ENCODE results near the gene CDK14.
"Not testable (repeated sequence)": the region's sequence is repeated elsewhere in the genome, so short reads cannot be mapped to it uniquely, and the experiment has no call there.

Gene CDK14

GRCh38 chr7:91135703-91136430 lies 539.7 kb downstream of the CDK14 start:
- no peak for DNase-seq

DNA sequence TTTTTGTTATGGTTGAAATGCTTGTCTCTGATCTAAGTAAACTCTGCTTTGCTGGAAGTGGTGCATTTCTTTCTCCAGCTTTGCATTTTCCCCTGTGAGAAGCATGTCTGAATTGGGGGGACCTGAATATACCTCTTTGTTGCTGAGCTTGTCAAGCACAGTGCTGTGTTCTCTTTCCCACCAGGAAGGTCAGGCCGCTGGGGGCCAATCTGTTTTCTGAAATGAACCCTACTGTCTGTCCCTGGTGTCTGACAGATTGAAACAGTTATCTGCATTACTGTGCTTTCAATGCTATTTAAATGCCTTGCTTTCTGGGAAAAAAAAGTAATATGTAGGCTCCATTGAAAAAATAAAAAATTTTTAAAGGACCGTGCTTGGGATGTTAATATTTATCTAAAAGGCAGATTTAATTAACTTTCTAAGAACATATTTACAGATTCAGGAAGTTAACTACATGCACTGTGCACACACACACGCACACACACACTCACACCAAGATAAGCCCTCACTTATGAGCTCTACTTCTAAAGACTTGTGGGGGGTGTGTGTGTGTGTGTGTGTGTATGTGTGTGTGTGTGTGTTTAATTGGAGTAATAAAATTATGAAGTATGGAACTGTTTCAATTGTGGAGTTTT lies 541.1 kb downstream of the CDK14 start:
- DNase-seq: no peak

GRCh38 chr7:91137788-91138368 lies 541.8 kb downstream of the CDK14 start:
- DNase-seq: no peak

- no peak for DNase-seq
These were observed 544.2 kb downstream of the CDK14 start for GRCh38 chr7:91140286-91140685.

DNA sequence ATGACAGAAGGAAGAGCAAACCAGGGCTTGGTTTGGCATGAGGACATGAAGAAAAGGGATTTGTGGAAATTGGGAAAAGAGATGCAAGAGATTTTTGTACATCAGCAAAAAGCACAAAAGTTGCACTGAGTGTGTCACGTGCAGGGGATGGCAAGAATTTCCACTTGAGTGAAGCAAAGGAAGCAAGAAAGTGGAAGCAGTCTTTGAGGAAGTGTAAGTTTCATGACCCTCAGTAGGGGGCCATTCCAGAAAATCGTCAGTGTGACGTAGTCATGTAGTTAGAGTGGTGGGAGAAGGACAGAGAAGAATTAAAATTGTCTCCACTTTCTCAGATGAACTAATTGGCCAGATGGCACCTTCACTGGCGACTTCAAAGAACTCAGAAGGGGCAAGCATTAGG lies 544.9 kb downstream of the CDK14 start:
- no peak for DNase-seq

- no peak for DNase-seq
These were observed 546.6 kb downstream of the CDK14 start for GRCh38 chr7:91142743-91143142.

DNA sequence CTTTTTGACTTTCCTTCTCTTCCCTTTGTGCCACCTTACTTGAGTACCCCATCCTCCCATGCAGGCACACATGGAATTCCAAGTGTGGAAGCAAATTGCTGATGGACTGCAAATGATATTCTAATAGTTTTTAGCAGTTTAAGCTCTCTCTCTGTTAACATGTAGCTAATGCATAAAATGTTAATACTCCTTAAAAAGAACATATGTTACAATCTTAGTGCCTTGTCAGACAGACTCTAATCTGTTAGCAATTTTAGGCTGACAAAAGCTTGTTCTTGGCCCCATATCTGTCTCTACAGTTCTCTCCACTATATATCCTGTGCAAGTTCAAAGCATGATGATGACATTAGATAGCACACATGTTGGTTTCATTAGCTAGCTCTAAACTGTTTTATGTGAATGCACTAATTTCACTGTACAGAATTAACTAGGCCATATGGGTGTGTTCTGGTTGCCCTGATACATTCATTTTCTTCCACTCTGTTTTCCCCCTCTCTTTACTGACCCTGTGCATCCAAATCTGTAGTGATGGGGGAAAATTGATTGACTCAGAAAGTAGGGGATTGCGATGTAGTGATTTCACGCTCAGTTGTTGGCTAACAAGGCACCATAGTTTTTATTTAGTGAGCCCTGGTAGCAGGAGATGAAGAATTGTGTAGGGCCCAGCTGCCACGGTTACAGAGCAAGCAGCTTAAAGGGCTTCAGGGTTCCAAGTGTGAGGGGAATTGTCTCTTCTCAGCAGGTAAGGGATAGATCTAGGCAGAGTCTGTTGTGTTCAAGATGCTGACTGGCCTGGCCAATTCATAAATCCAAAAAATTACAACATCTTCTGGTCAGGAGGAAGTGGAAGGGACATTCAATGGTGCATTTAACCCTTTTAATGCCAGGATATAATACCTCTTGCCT lies 553.5 kb downstream of the CDK14 start:
- no peak for DNase-seq

- DNase-seq: no peak
These were observed 555.8 kb downstream of the CDK14 start for GRCh38 chr7:91151916-91152315.

- no peak for DNase-seq
These were observed 560.4 kb downstream of the CDK14 start for GRCh38 chr7:91156316-91157185.

- no peak for DNase-seq
These were observed 561.6 kb downstream of the CDK14 start for GRCh38 chr7:91157579-91158320.

DNA sequence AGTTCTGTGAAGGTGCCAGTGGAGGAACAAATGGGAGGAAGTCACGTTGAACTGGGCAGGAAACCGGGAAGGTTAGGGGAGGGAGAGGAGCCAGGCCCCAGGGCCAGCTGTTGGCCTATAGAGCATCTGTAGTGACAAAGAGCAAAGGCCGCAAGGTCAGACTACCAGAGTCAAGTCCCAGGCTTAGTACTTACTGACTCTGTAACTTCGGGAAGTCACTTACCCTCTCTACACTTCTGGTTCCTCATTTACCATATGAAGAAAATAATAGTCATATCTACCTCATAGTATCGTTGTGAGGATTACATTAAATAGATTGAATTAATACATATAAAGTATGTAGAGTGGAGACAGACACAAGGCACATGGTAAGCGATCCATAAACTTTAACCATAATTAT lies 566.3 kb downstream of the CDK14 start:
- DNase-seq: no peak

- DNase-seq: no peak
These were observed 568.4 kb downstream of the CDK14 start for GRCh38 chr7:91164506-91164905.

- DNase-seq: no peak
These were observed 569.1 kb downstream of the CDK14 start for GRCh38 chr7:91165006-91165845.

- no peak for DNase-seq
These were observed 569.7 kb downstream of the CDK14 start for GRCh38 chr7:91165846-91166230.

- no peak for DNase-seq
These were observed 573.0 kb downstream of the CDK14 start for GRCh38 chr7:91168871-91169829.

- no peak for DNase-seq
These were observed 573.7 kb downstream of the CDK14 start for GRCh38 chr7:91169830-91170191.

DNA sequence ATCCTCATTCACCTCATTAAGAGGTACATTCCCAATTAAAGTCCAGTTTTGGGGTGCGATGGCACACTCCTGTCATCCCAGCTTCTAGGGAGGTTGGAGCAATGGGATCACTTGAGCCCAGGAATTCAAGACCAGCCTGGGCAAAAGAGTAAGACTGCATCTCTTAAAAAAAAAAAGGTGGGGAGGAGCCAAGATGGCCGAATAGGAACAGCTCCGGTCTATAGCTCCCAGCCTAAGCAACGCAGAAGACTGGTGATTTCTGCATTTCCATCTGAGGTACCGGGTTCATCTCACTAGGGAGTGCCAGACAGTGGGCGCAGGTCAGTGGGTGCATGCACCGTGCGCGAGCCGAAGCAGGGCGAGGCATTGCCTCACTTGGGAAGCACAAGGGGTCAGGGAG lies 577.1 kb downstream of the CDK14 start:
- not testable (repeated sequence) for DNase-seq

DNA sequence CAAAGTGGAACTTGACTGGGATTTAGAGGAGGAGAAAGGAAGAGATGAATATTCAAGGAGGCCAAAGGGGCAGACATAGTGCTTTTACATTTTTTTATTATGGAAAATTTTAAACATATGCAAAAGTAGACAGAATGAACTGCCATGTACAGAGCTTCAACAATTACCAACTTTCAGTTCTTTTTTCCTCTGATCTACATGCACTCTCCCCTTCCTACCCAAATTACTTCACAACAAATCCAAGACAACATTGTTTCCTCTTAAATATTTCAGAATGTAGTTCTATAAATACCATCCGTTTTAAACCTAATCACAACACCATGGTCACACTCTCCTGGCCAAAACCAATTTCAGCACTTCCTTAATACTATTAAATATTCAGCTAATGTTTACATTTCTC lies 584.6 kb downstream of the CDK14 start:
- DNase-seq: no peak

DNA sequence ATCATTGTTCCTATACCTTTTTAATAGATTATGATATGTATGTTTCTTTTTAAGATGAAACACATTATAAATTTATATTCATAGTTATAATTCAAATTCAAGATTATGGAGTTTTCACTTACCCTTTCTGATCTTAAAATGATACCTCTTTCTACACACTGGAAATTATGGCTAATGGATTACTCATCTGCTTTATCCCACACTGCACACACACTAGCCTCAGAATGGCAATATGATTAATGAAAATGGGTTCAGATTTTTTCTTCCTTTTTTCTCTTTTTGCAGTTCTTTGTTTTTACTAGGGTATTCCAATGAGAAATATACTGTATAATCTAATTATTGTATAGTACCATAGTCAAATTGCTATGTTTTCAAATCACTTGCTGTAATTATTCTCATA lies 585.8 kb downstream of the CDK14 start:
- DNase-seq: no peak
